Measurements from ENCODE around the gene ASB7. TPM values are rescaled to one million over a fixed set of nuclear protein-coding genes. Genes with fewer than 3 reads are reported as not detected.

The ASB7 gene
- total RNA-seq, 1 donor from 2014 or later = 14.6 TPM

- TF ChIP-seq CTCF (conservative IDR thresholded peaks at IDR 0.05) = no peak
- no peaks in the 10 kb centered on the region for H3K4me1 Mint-ChIP-seq (ENCODE audit: unreplicated experiment)
- H3K27ac Mint-ChIP-seq = no peak overlapping the region
- H3K9me3 Mint-ChIP-seq = no peaks in the 10 kb centered on the region
- no peak for DNase-seq (ENCODE audit: extremely low spot score, unreplicated experiment)
- peaks cover 14% of the 10 kb centered on the region for H3K36me3 Mint-ChIP-seq
- H3K27me3 Mint-ChIP-seq = no peaks in the 10 kb centered on the region
- H3K4me3 Mint-ChIP-seq = no peak overlapping the region
Observed at GRCh38 chr15:100591835-100592234, 10.6 kb upstream of the ASB7 start.

- TF ChIP-seq CTCF (conservative IDR thresholded peaks at IDR 0.05) = no peak
- H3K9me3 Mint-ChIP-seq = no peaks in the 10 kb centered on the region
- no peaks in the 10 kb centered on the region for H3K4me1 Mint-ChIP-seq (ENCODE audit: unreplicated experiment)
- H3K36me3 Mint-ChIP-seq = peaks cover 12% of the 10 kb centered on the region
- DNase-seq (ENCODE audit: extremely low spot score, unreplicated experiment) = no peak
- no peak overlapping the region for H3K4me3 Mint-ChIP-seq
- H3K27me3 Mint-ChIP-seq = no peaks in the 10 kb centered on the region
- H3K27ac Mint-ChIP-seq = no peak overlapping the region
Observed at GRCh38 chr15:100592898-100593297, 9.5 kb upstream of the ASB7 start.

GRCh38 chr15:100593431-100593830, 9.0 kb upstream of the ASB7 start:
- Mint-ChIP-seq H3K27ac (no peak overlapping the region), H3K27me3 (no peaks in the 10 kb centered on the region), H3K36me3 (peaks cover 10% of the 10 kb centered on the region), H3K4me1 (ENCODE audit: unreplicated experiment) (no peaks in the 10 kb centered on the region), H3K4me3 (no peak overlapping the region), H3K9me3 (no peaks in the 10 kb centered on the region)
- TF ChIP-seq CTCF (conservative IDR thresholded peaks at IDR 0.05) = no peak
- no peak for DNase-seq (ENCODE audit: extremely low spot score, unreplicated experiment)

- H3K4me1 Mint-ChIP-seq (ENCODE audit: unreplicated experiment) = no peaks in the 10 kb centered on the region
- H3K4me3 Mint-ChIP-seq = no peak overlapping the region
- no peak for DNase-seq (ENCODE audit: extremely low spot score, unreplicated experiment)
- no peaks in the 10 kb centered on the region for H3K9me3 Mint-ChIP-seq
- TF ChIP-seq CTCF (conservative IDR thresholded peaks at IDR 0.05) = no peak
- H3K27me3 Mint-ChIP-seq = no peaks in the 10 kb centered on the region
- peaks cover 6% of the 10 kb centered on the region for H3K36me3 Mint-ChIP-seq
- H3K27ac Mint-ChIP-seq = no peak overlapping the region
Observed at GRCh38 chr15:100595964-100596363, 6.4 kb upstream of the ASB7 start.

GRCh38 chr15:100596792-100597191, 5.6 kb upstream of the ASB7 start:
- TF ChIP-seq CTCF (conservative IDR thresholded peaks at IDR 0.05) = no peak
- no peaks in the 10 kb centered on the region for H3K27me3 Mint-ChIP-seq
- no peak for DNase-seq (ENCODE audit: extremely low spot score, unreplicated experiment)
- no peaks in the 10 kb centered on the region for H3K4me1 Mint-ChIP-seq (ENCODE audit: unreplicated experiment)
- H3K9me3 Mint-ChIP-seq = no peaks in the 10 kb centered on the region
- peaks cover 3% of the 10 kb centered on the region for H3K36me3 Mint-ChIP-seq
- no peak overlapping the region for H3K4me3 Mint-ChIP-seq
- H3K27ac Mint-ChIP-seq = peak overlapping the region; percentile 63

- no peaks in the 10 kb centered on the region for H3K4me1 Mint-ChIP-seq (ENCODE audit: unreplicated experiment)
- no peak for DNase-seq (ENCODE audit: extremely low spot score, unreplicated experiment)
- H3K36me3 Mint-ChIP-seq = no peaks in the 10 kb centered on the region
- TF ChIP-seq CTCF (conservative IDR thresholded peaks at IDR 0.05) = no peak
- no peaks in the 10 kb centered on the region for H3K9me3 Mint-ChIP-seq
- no peaks in the 10 kb centered on the region for H3K27me3 Mint-ChIP-seq
- H3K27ac Mint-ChIP-seq = no peak overlapping the region
- H3K4me3 Mint-ChIP-seq = no peak overlapping the region
Observed at GRCh38 chr15:100597862-100598261, 4.5 kb upstream of the ASB7 start.
